HepG2 (cell line): ENCODE measurements around the gene ARHGEF11. TPM values are rescaled to one million over a fixed set of nuclear protein-coding genes. Genes with fewer than 3 reads are reported as not detected.

Source experiments
- ATAC-seq: fragments of 200-7000 bp; cut with Tn5 transposase; 3 replicates; pipeline ENCODE4 v1.9.1; 2020; ENCODE audit warnings: mild to moderate bottlenecking, moderate library complexity
- BruUV-seq: library from RNA; stranded (reverse); fragments of 400-500 nt; replicated peaks from 2 replicates; lab custom pipeline; 2021; lab: Mats Ljungman, UMichigan
- CTCF ChIA-PET: fragments of 300-600 bp; formaldehyde crosslinking; extraction: SDS; loops from one replicate; lab custom pipeline; 2021; ENCODE audit warnings: low total read pairs, inconsistent platforms, low intra/inter-chr PET ratio; lab: Yijun Ruan, JAX
- POLR2A ChIA-PET: fragments of 350-600 bp; sonication (Branson Sonifier 250); formaldehyde crosslinking; loops from one replicate; lab custom pipeline; 2020; ENCODE audit warnings: antibody characterized with exemption, inconsistent platforms; lab: Yijun Ruan, JAX
- DNase-seq: peaks from one replicate; pipeline ENCODE4 v3.0.0-alpha.2; 2015; ENCODE audit warnings: low spot score
- FAIRE-seq: peaks from 3 replicates; lab custom pipeline; 2011; peaks lifted over from hg19 to GRCh38; lab: Jason Lieb, UNC
- H2AFZ ChIP-seq: one replicate; pipeline ENCODE4 v1.6.1; 2011; ENCODE audit warnings: low read length, inconsistent platforms
- H3K27ac ChIP-seq: fragments of 300-600 bp; 3 replicates; pipeline ENCODE4 v1.8.0; 2011; ENCODE audit warnings: mixed run types, mild to moderate bottlenecking, mixed read lengths, low read length, inconsistent platforms; ENCODE audit not compliant: insufficient read depth; ENCODE audit errors: extremely low read length
- H3K27me3 ChIP-seq, 2 experiments: fragments of 200-600 bp in 1 of 2; 2 replicates in 1 of 2; 3 replicates in 1 of 2; pipeline versions ENCODE4 v1.6.0 to v1.8.0; 2011; ENCODE audit warnings: low read length in 2 of 2, mild to moderate bottlenecking in 2 of 2, moderate library complexity in 2 of 2, inconsistent platforms in 1 of 2; ENCODE audit not compliant: insufficient read depth in 2 of 2, control insufficient read depth in 1 of 2
- H3K36me3 ChIP-seq, 2 experiments: fragments of 200-600 bp in 1 of 2; replicated peaks in 1 of 2; 2 replicates in 1 of 2; 3 replicates in 1 of 2; pipeline versions ENCODE4 v1.5.1 to v1.8.0; 2011; ENCODE audit warnings: low read length in 2 of 2, inconsistent platforms in 1 of 2; ENCODE audit not compliant: insufficient read depth in 2 of 2, control insufficient read depth in 1 of 2
- H3K4me1 ChIP-seq: 2 replicates; pipeline ENCODE4 v1.5.1; 2012; ENCODE audit warnings: low read length, inconsistent platforms; ENCODE audit not compliant: insufficient read depth
- H3K4me2 ChIP-seq: 2 replicates; pipeline ENCODE4 v1.6.0; 2011; ENCODE audit warnings: low read depth, low read length, inconsistent platforms
- H3K4me3 ChIP-seq, 3 experiments: fragments of 200-600 bp in 1 of 3; sonication (generic), shearing (Covaris generic) in 1 of 3; replicated peaks in 1 of 3; 2 replicates each; pipeline ENCODE4 v1.5.1; 2011 to 2016; ENCODE audit warnings: low read length in 3 of 3, inconsistent platforms in 2 of 3, low read depth in 2 of 3, mild to moderate bottlenecking in 2 of 3, control low read depth in 1 of 3, mixed read lengths in 1 of 3; ENCODE audit not compliant: insufficient read depth in 1 of 3
- H3K79me2 ChIP-seq: one replicate; pipeline ENCODE4 v1.6.1; 2011; ENCODE audit warnings: low read length, inconsistent platforms; ENCODE audit not compliant: insufficient read depth
- H3K9ac ChIP-seq: 2 replicates; pipeline ENCODE4 v1.6.0; 2011; ENCODE audit warnings: mild to moderate bottlenecking, low read depth, low read length, inconsistent platforms; ENCODE audit not compliant: insufficient read depth
- H3K9me3 ChIP-seq: 2 replicates; pipeline ENCODE4 v1.5.1; 2012; ENCODE audit warnings: mild to moderate bottlenecking, low read length
- H4K20me1 ChIP-seq: 2 replicates; pipeline ENCODE4 v1.6.0; 2011; ENCODE audit warnings: inconsistent platforms, mild to moderate bottlenecking, low read length, moderate library complexity; ENCODE audit not compliant: insufficient read depth
- BRD4 ChIP-seq: sonication (generic); formaldehyde crosslinking; IDR thresholded peaks from 2 replicates; pipeline ENCODE4 v1.4.0; 2020; ENCODE audit warnings: missing genetic modification reagents
- FOXO1 ChIP-seq: sonication (generic); formaldehyde crosslinking; IDR thresholded peaks from 2 replicates; pipeline ENCODE4 v1.4.0; 2020; ENCODE audit warnings: missing genetic modification reagents
- MED8 ChIP-seq: sonication (generic); formaldehyde crosslinking; IDR thresholded peaks from 2 replicates; pipeline ENCODE4 v1.8.1; 2023; ENCODE audit warnings: mild to moderate bottlenecking, missing genetic modification reagents; ENCODE audit not compliant: insufficient replicate concordance
- PAX8 ChIP-seq: sonication (generic); formaldehyde crosslinking; IDR thresholded peaks from 2 replicates; pipeline ENCODE4 v1.8.0; 2022; ENCODE audit warnings: mild to moderate bottlenecking, missing genetic modification reagents, borderline replicate concordance
- SAP130 ChIP-seq: IDR thresholded peaks from 2 replicates; pipeline ENCODE4 v1.6.1; 2016; ENCODE audit warnings: low read depth
- SYNCRIP ChIP-seq: fragments of 200-400 bp; formaldehyde crosslinking; IDR thresholded peaks from 2 replicates; pipeline ENCODE4 v1.6.1; 2018; ENCODE audit warnings: mild to moderate bottlenecking, low read depth, low read length; ENCODE audit not compliant: insufficient read depth
- TEAD3 ChIP-seq: optimal IDR thresholded peaks from 2 replicates; pipeline ENCODE3; 2016; ENCODE audit warnings: borderline replicate concordance
- YY1 ChIP-seq: IDR thresholded peaks from 2 replicates; pipeline ENCODE4 v1.6.1; 2011; ENCODE audit warnings: low read length, low read depth, moderate library complexity, mild to moderate bottlenecking; ENCODE audit not compliant: insufficient read depth, insufficient replicate concordance
- ZNF549 ChIP-seq: sonication (generic); formaldehyde crosslinking; IDR thresholded peaks from 2 replicates; pipeline ENCODE4 v1.5.0; 2020; ENCODE audit warnings: missing genetic modification reagents
- ZNF687 ChIP-seq: sonication (generic); formaldehyde crosslinking; IDR thresholded peaks from 2 replicates; pipeline ENCODE4 v1.5.1; 2020; ENCODE audit warnings: mild to moderate bottlenecking, missing genetic modification reagents, moderate library complexity
- WGBS: methylation state at CpG from one replicate; pipeline ENCODE4 v1.1.6; 2017; ENCODE audit warnings: low lambda C conversion rate; 5-methylcytosine and 5-hydroxymethylcytosine counted together
- in situ Hi-C: cut with HindIII; loops from 2 replicates; pipeline ENCODE4 v1.10.0; 2017; ENCODE audit warnings: low pct_unique_long_range_greater_than_20kb; ENCODE audit not compliant: extremely low pct_ligation_motif_present
- intact Hi-C: fragments of 100-400 bp; cut with micrococcal nuclease; formaldehyde crosslinking; loops from one replicate; pipeline ENCODE4 v1.10.0; 2022; ENCODE audit not compliant: unreplicated experiment
- polyA plus RNA-seq, 8 experiments: library from polyadenylated mRNA; depleted of rRNA in 3 of 8; stranded (reverse) in 7 of 8; unstranded in 1 of 8; fragments of >200 nt; fragmentation: Illumina TruSeq in 4 of 8; extraction: Trizol in 4 of 8; gene quantifications; 2 replicates each; pipeline versions ENCODE4 v1.2.1 to v1.2.3, GENCODE V29; 2011 to 2016; ENCODE audit warnings: low read depth in 4 of 8, missing spikeins in 1 of 8, mixed read lengths in 1 of 8; ENCODE audit not compliant: insufficient read depth in 1 of 8
- total RNA-seq, 5 experiments: library from RNA; depleted of rRNA; stranded (reverse); fragments of >200 nt; fragmentation: Illumina TruSeq; extraction: Trizol; gene quantifications; 2 replicates each; pipeline ENCODE4 v1.2.3, GENCODE V29; 2016; ENCODE audit warnings: low read depth in 1 of 5
- TF ChIP-seq, protein P1 (sequence below): sonication (generic); formaldehyde crosslinking; IDR thresholded peaks from 2 replicates; pipeline ENCODE4 v1.4.0; 2020; ENCODE audit warnings: missing genetic modification reagents
- TF ChIP-seq, protein P2 (sequence below): sonication (generic); formaldehyde crosslinking; IDR thresholded peaks from 2 replicates; pipeline ENCODE4 v1.8.1; 2023; ENCODE audit warnings: mild to moderate bottlenecking, missing genetic modification reagents

ARHGEF11 gene
- total and polyA plus RNA-seq, 2 of the 13 experiments (the other 11 are each of a cell fraction or from before 2014, with no cell fraction given), result 16.5 to 21.2 TPM

- in situ Hi-C loops (no loop called here), intact Hi-C loops (no loop called here)
- no TSS peak for BruUV-seq
- no peaks in the 10 kb centered on the region for H4K20me1 ChIP-seq
- H3K4me1 ChIP-seq, result peaks cover 28% of the 10 kb centered on the region
- no peaks in the 10 kb centered on the region for H3K79me2 ChIP-seq
- H2AFZ ChIP-seq, result peak overlapping the region; percentile 37
- H3K27me3 ChIP-seq, result peaks cover 10 to 88% of the 10 kb centered on the region in 2 experiments
- H3K9ac ChIP-seq, result no peak overlapping the region
- no peaks in the 10 kb centered on the region for H3K9me3 ChIP-seq
- no peak for DNase-seq
- no peaks in the 10 kb centered on the region for H3K36me3 ChIP-seq
- no peak for ATAC-seq
- ChIA-PET CTCF (no interaction called here), POLR2A (no interaction called here)
- H3K4me2 ChIP-seq, result no peak overlapping the region
- H3K4me3 ChIP-seq, result no peak overlapping the region
- WGBS, result 35% methylated on average over 12 of the region's 12 CpGs
- H3K27ac ChIP-seq, result no peak overlapping the region
- TF ChIP-seq MED8 (CRISPR knock-in tag) (no peak), PAX8 (CRISPR knock-in tag) (no peak), SYNCRIP (no peak), YY1 (no peak)
- no peak for FAIRE-seq
These were observed 146.4 kb downstream of the ARHGEF11 start for GRCh38 chr1:156898971-156899664.

DNA sequence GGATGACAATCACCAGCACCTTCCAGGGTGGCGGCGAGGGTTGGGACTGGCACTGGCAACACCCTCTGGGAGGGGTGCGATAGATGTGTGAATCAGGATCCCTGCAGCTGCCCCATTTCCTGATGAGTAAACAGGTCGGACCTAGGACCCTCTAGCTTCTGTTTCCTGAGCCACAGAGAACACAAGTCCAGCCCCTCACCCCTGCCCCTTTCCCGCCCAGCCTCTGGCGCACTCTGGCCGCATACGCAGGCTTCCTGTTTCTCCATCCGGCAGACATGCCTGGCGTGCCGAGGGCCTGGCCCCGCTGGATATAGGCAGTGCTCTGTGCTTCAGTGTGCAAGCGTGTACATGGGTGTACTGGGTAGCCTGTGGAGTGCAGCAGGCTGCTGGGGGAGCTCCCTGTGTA, 147.4 kb downstream of the ARHGEF11 start:
- H3K4me3 ChIP-seq, result 0 out of 6 replicates have a peak overlapping the region, but pooled peaks of 1 of the 3 experiments have one; percentile 3
- no TSS peak for BruUV-seq
- peaks cover 28% of the 10 kb centered on the region for H3K4me1 ChIP-seq
- H4K20me1 ChIP-seq, result no peaks in the 10 kb centered on the region
- DNase-seq (peak; percentile 29), ATAC-seq (peak; percentile 66), FAIRE-seq (no peak)
- ChIA-PET CTCF (no interaction called here), POLR2A (no interaction called here)
- peak overlapping the region; percentile 58 for H3K4me2 ChIP-seq
- H3K9ac ChIP-seq, result no peak overlapping the region
- WGBS, result 67% methylated on average over 3 of the region's 13 CpGs
- H3K36me3 ChIP-seq, result no peaks in the 10 kb centered on the region
- H3K27ac ChIP-seq, result no peak overlapping the region
- peaks cover 6 to 88% of the 10 kb centered on the region in 2 experiments for H3K27me3 ChIP-seq
- no peaks in the 10 kb centered on the region for H3K79me2 ChIP-seq
- no peak overlapping the region for H2AFZ ChIP-seq
- H3K9me3 ChIP-seq, result no peaks in the 10 kb centered on the region
- in situ Hi-C loops, result no loop called here
- intact Hi-C loops, result no loop called here
- TF ChIP-seq, protein P1, sequence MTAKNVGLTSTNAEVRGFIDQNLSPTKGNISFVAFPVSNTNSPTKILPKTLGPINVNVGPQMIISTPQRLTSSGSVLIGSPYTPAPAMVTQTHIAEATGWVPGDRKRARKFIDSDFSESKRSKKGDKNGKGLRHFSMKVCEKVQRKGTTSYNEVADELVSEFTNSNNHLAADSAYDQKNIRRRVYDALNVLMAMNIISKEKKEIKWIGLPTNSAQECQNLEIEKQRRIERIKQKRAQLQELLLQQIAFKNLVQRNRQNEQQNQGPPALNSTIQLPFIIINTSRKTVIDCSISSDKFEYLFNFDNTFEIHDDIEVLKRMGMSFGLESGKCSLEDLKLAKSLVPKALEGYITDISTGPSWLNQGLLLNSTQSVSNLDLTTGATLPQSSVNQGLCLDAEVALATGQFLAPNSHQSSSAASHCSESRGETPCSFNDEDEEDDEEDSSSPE (CRISPR knock-in tag), result peak; percentile 38; the same call in 1 of the 2 replicates
- 0 out of 2 replicates have a peak, but pooled peaks have one; percentile 28 for TF ChIP-seq SAP130 (CRISPR knock-in tag)
- no peak for TF ChIP-seq FOXO1 (CRISPR knock-in tag)
- peak; percentile 57 for TF ChIP-seq ZNF687 (CRISPR knock-in tag)
- TF ChIP-seq ZNF549 (CRISPR knock-in tag), result no peak
- TF ChIP-seq, protein P2, sequence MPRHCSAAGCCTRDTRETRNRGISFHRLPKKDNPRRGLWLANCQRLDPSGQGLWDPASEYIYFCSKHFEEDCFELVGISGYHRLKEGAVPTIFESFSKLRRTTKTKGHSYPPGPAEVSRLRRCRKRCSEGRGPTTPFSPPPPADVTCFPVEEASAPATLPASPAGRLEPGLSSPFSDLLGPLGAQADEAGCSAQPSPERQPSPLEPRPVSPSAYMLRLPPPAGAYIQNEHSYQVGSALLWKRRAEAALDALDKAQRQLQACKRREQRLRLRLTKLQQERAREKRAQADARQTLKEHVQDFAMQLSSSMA (CRISPR knock-in tag), result no peak
- peak; percentile 60 for TF ChIP-seq TEAD3 (CRISPR knock-in tag)
- no peak for TF ChIP-seq BRD4 (CRISPR knock-in tag)
